ENCODE measurements around the gene LITAFD.
"Not testable (repeated sequence)": the region's sequence is repeated elsewhere in the genome, so short reads cannot be mapped to it uniquely, and the experiment has no call there.

Gene LITAFD

GRCh38 chr16:8855972-8856371 is 26.2 kb upstream of the LITAFD start:
- no peak for DNase-seq (ENCODE audit: low read depth in 3 of 3)

GRCh38 chr16:8858994-8859912 is 22.9 kb upstream of the LITAFD start:
- no peak for DNase-seq (ENCODE audit: low read depth in 3 of 3)

- DNase-seq (ENCODE audit: low read depth in 3 of 3): no peak
Observed at GRCh38 chr16:8859913-8860881, 22.0 kb upstream of the LITAFD start.

GRCh38 chr16:8861563-8862308 is 20.4 kb upstream of the LITAFD start:
- DNase-seq (ENCODE audit: low read depth in 3 of 3): no peak

- no peak for DNase-seq (ENCODE audit: low read depth in 3 of 3)
Observed at GRCh38 chr16:8862309-8863130, 19.6 kb upstream of the LITAFD start.

- no peak for DNase-seq (ENCODE audit: low read depth in 3 of 3)
Observed at GRCh38 chr16:8863594-8864424, 18.3 kb upstream of the LITAFD start.

GRCh38 chr16:8864480-8865110 is 17.6 kb upstream of the LITAFD start:
- no peak for DNase-seq (ENCODE audit: low read depth in 3 of 3)

GRCh38 chr16:8865145-8865882 is 16.8 kb upstream of the LITAFD start:
- DNase-seq (ENCODE audit: low read depth in 3 of 3): no peak

GRCh38 chr16:8866118-8866883 is 15.8 kb upstream of the LITAFD start:
- no peak for DNase-seq (ENCODE audit: low read depth in 3 of 3)

GRCh38 chr16:8866884-8867215 is 15.3 kb upstream of the LITAFD start:
- no peak for DNase-seq (ENCODE audit: low read depth in 3 of 3)

GRCh38 chr16:8867216-8867931 is 14.8 kb upstream of the LITAFD start:
- DNase-seq (ENCODE audit: low read depth in 3 of 3): no peak

- DNase-seq (ENCODE audit: low read depth in 3 of 3): no peak
Observed at GRCh38 chr16:8867932-8868415, 14.2 kb upstream of the LITAFD start.

- peak; percentile 68 to 86 (median 76) for DNase-seq (ENCODE audit: low read depth in 3 of 3)
Observed at GRCh38 chr16:8868416-8869211, 13.5 kb upstream of the LITAFD start, which contains the start of gene CARHSP1. TSS of gene CARHSP1 (minus strand) at chr16:8869006. CDS start at chr16:8859328, 9,678 bp downstream.

GRCh38 chr16:8869212-8869987 is 12.8 kb upstream of the LITAFD start:
- DNase-seq (ENCODE audit: low read depth in 3 of 3): no peak

- DNase-seq (ENCODE audit: low read depth in 3 of 3): not testable (repeated sequence)
Observed at GRCh38 chr16:8869988-8870241, 12.2 kb upstream of the LITAFD start.

- DNase-seq (ENCODE audit: low read depth in 3 of 3): no peak
Observed at GRCh38 chr16:8872071-8872470, 10.1 kb upstream of the LITAFD start.

Data from stimulated activated CD4-positive, alpha-beta T cell treated with anti-CD3 and anti-CD28 coated beads, TNF-alpha, amount 100 ng/mL, for 48 hours (primary cell).